Measurements from ENCODE around the gene PGA5.

PGA5 gene

DNA sequence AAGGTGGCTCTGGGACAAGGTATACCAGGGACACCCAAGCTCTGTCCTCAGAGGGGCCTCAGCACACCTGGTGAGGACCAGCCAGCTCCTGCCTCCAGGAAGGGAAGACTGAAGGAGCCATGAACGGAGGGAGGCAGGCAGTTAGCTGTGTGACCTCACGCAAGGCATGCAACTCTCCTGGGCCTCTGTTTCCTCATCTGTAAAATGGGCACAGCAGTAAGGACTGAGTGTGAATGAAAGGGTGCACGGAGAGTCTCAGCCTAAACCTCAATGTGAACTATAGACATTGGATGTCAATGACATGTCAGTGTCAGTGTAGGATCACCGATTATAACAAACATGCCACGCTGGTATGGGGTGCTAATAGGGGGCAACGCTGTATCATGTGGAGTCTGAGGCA lies 18.4 kb downstream of the PGA5 start:
- H3K79me2 ChIP-seq (ENCODE audit: insufficient read depth, low read length) = no peaks in the 10 kb centered on the region
- no peak overlapping the region for H2AFZ ChIP-seq (ENCODE audit: low read depth, low read length)
- no peaks in the 10 kb centered on the region for H3K9me3 ChIP-seq (ENCODE audit: insufficient read depth, low read length, severe bottlenecking)
- H4K20me1 ChIP-seq (ENCODE audit: insufficient read depth, low read length) = no peaks in the 10 kb centered on the region
- H3K4me2 ChIP-seq (ENCODE audit: insufficient read depth, low read length) = no peak overlapping the region
- H3K4me1 ChIP-seq (ENCODE audit: insufficient read depth, low read length) = no peaks in the 10 kb centered on the region
- H3K27ac ChIP-seq (ENCODE audit: low read length) = no peak overlapping the region
- H3K4me3 ChIP-seq (ENCODE audit: low read depth in 1 of 2, low read length in 2 of 2) = no peak overlapping the region
- DNase-seq = no peak
- no peak for ATAC-seq (ENCODE audit: insufficient read depth, low read depth)
- no peak for TF ChIP-seq CTCF (IDR thresholded peaks at IDR 0.05; ENCODE audit: borderline replicate concordance, extremely low read depth, low read length, poor library complexity, severe bottlenecking)
- TF ChIP-seq EZH2 (IDR thresholded peaks at IDR 0.05; ENCODE audit: borderline replicate concordance, low read depth, low read length, severe bottlenecking) = no peak
- H3K36me3 ChIP-seq (ENCODE audit: insufficient read depth, low read length) = no peaks in the 10 kb centered on the region
- H3K27me3 ChIP-seq (ENCODE audit: insufficient read depth, low read length, poor library complexity) = no peaks in the 10 kb centered on the region
- no peak overlapping the region for H3K9ac ChIP-seq (ENCODE audit: low read depth, low read length)

- H3K27ac ChIP-seq (ENCODE audit: low read length) = no peak overlapping the region
- H4K20me1 ChIP-seq (ENCODE audit: insufficient read depth, low read length) = no peaks in the 10 kb centered on the region
- H3K9me3 ChIP-seq (ENCODE audit: insufficient read depth, low read length, severe bottlenecking) = no peaks in the 10 kb centered on the region
- no peak for TF ChIP-seq CTCF (IDR thresholded peaks at IDR 0.05; ENCODE audit: borderline replicate concordance, extremely low read depth, low read length, poor library complexity, severe bottlenecking)
- no peak for TF ChIP-seq EZH2 (IDR thresholded peaks at IDR 0.05; ENCODE audit: borderline replicate concordance, low read depth, low read length, severe bottlenecking)
- DNase-seq = no peak
- ATAC-seq (ENCODE audit: insufficient read depth, low read depth) = no peak
- H2AFZ ChIP-seq (ENCODE audit: low read depth, low read length) = no peak overlapping the region
- H3K36me3 ChIP-seq (ENCODE audit: insufficient read depth, low read length) = no peaks in the 10 kb centered on the region
- H3K27me3 ChIP-seq (ENCODE audit: insufficient read depth, low read length, poor library complexity) = no peaks in the 10 kb centered on the region
- no peak overlapping the region for H3K4me3 ChIP-seq (ENCODE audit: low read depth in 1 of 2, low read length in 2 of 2)
- H3K4me2 ChIP-seq (ENCODE audit: insufficient read depth, low read length) = no peak overlapping the region
- no peak overlapping the region for H3K9ac ChIP-seq (ENCODE audit: low read depth, low read length)
- no peaks in the 10 kb centered on the region for H3K4me1 ChIP-seq (ENCODE audit: insufficient read depth, low read length)
- H3K79me2 ChIP-seq (ENCODE audit: insufficient read depth, low read length) = no peaks in the 10 kb centered on the region
These were observed 23.4 kb downstream of the PGA5 start for GRCh38 chr11:61264371-61264770.

DNA sequence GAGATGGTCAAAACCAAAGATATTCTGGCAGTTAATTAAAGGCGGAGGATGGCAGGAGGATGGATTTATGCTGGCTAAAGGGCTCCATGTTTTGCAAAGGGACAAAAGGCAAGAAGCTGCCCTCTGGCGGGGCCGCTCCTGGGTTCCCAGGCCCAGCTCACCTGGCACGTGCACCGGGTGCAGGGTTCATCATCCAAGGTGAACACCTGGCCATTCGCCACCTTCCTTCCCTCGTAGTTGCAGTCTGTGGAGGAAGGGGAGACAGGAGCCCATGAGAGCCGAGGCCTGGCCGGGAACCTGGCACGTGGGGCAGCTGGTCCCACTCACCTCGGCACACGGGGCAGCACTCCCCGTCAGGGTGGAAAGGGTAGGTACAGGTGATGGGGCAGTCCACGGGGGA lies 23.8 kb downstream of the PGA5 start:
- no peaks in the 10 kb centered on the region for H3K36me3 ChIP-seq (ENCODE audit: insufficient read depth, low read length)

More for the DNA sequence above, 23.8 kb downstream of the PGA5 start:
- Histone ChIP-seq H3K9me3 (ENCODE audit: insufficient read depth, low read length, severe bottlenecking) (no peaks in the 10 kb centered on the region), H3K79me2 (ENCODE audit: insufficient read depth, low read length) (no peaks in the 10 kb centered on the region), H3K9ac (ENCODE audit: low read depth, low read length) (no peak overlapping the region), H4K20me1 (ENCODE audit: insufficient read depth, low read length) (no peaks in the 10 kb centered on the region), H2AFZ (ENCODE audit: low read depth, low read length) (no peak overlapping the region), H3K4me1 (ENCODE audit: insufficient read depth, low read length) (no peaks in the 10 kb centered on the region), H3K4me3 (ENCODE audit: low read depth in 1 of 2, low read length in 2 of 2) (no peak overlapping the region), H3K4me2 (ENCODE audit: insufficient read depth, low read length) (no peak overlapping the region), H3K27ac (ENCODE audit: low read length) (no peak overlapping the region), H3K27me3 (ENCODE audit: insufficient read depth, low read length, poor library complexity) (no peaks in the 10 kb centered on the region)
- DNase-seq = no peak
- TF ChIP-seq CTCF (IDR thresholded peaks at IDR 0.05; ENCODE audit: borderline replicate concordance, extremely low read depth, low read length, poor library complexity, severe bottlenecking) (no peak), EZH2 (IDR thresholded peaks at IDR 0.05; ENCODE audit: borderline replicate concordance, low read depth, low read length, severe bottlenecking) (no peak)
- no peak for ATAC-seq (ENCODE audit: insufficient read depth, low read depth)

Measured in DND-41 (cell line).